Gastrocnemius medialis (tissue), 4 donors: Measurements from ENCODE around the gene AKAP9. TPM values are rescaled to one million over a fixed set of nuclear protein-coding genes. Genes with fewer than 3 reads are reported as not detected.

ENCODE experiments used
- ATAC-seq, 2 donors: fragments of 150-250 bp; one replicate each; pipeline ENCODE4 v1.9.1; 2016
- DNase-seq, 2 donors: peaks; one replicate each; pipeline ENCODE4 v3.0.0-alpha.2; 2019
- H3K27ac ChIP-seq, 4 donors: fragments of 200-600 bp; sonication (generic); 1 replicate in 1 of 4; 2 replicates in 3 of 4; pipeline ENCODE4 v1.5.1; 2016 to 2018; ENCODE audit warnings: mild to moderate bottlenecking in 2 of 4, moderate library complexity in 1 of 4
- H3K27me3 ChIP-seq, 3 donors: fragments of 200-600 bp; sonication (generic) in 2 of 3; 1 replicate in 1 of 3; 2 replicates in 2 of 3; pipeline versions ENCODE4 v1.5.1 to v1.6.0; 2016 to 2019; ENCODE audit warnings: mild to moderate bottlenecking in 1 of 3, moderate library complexity in 1 of 3
- H3K36me3 ChIP-seq, 2 donors: fragments of 200-600 bp; sonication (generic) in 1 of 2; one replicate each; pipeline ENCODE4 v1.5.1; 2017 to 2018
- H3K4me1 ChIP-seq, 2 donors: fragments of 200-600 bp; sonication (generic) in 1 of 2; one replicate each; pipeline ENCODE4 v1.5.1; 2016 to 2017; ENCODE audit warnings: mild to moderate bottlenecking in 2 of 2
- H3K4me3 ChIP-seq, 4 donors: fragments of 200-600 bp; sonication (generic) in 3 of 4; 1 replicate in 1 of 4; 2 replicates in 3 of 4; pipeline ENCODE4 v1.5.1; 2016 to 2019; ENCODE audit warnings: mild to moderate bottlenecking in 2 of 4
- H3K9me3 ChIP-seq, 3 donors: fragments of 200-600 bp; sonication (generic) in 2 of 3; 1 replicate in 1 of 3; 2 replicates in 2 of 3; pipeline ENCODE4 v1.5.1; 2016 to 2019
- CTCF ChIP-seq, 5 experiments: fragments of 450-650 bp in 3 of 5; fragments of 200-600 bp in 2 of 5; sonication (generic) in 2 of 5; IDR thresholded peaks in 4 of 5; conservative IDR thresholded peaks in 1 of 5; 1 replicate in 4 of 5; 2 replicates in 1 of 5; pipeline ENCODE4 v1.5.1; 2016 to 2019; ENCODE audit warnings: antibody characterized with exemption in 5 of 5, mild to moderate bottlenecking in 3 of 5, moderate library complexity in 3 of 5
- POLR2A ChIP-seq, 2 donors: fragments of 450-650 bp; IDR thresholded peaks; one replicate each; pipeline ENCODE4 v1.6.1; 2017; ENCODE audit warnings: antibody characterized with exemption in 2 of 2, mild to moderate bottlenecking in 2 of 2, moderate library complexity in 2 of 2
- in situ Hi-C, 4 donors: fragments of 200-750 bp; cut with MboI; loops; one replicate each; pipeline versions ENCODE4 v1.15.0 to v1.8.0; 2017; ENCODE audit warnings: low sequenced_read_pairs in 4 of 4
- intact Hi-C: fragments of 100-400 bp; cut with DNase I; formaldehyde crosslinking; loops from one replicate; pipeline ENCODE4 v1.15.1; 2023; ENCODE audit warnings: low total_unique reads
- total RNA-seq, 4 donors: library from RNA; depleted of rRNA; stranded (reverse); fragments of >200 nt; gene quantifications; one replicate each; pipeline versions ENCODE4 v1.1.0 to v1.2.3, GENCODE V29; 2016

Gene AKAP9
- total RNA-seq, 4 donors from 2014 or later: 25.4 to 80.0 (median 40.6) TPM

- no peak for ATAC-seq
- Histone ChIP-seq H3K27ac (no peak overlapping the region), H3K4me1 (no peaks in the 10 kb centered on the region), H3K9me3 (no peaks in the 10 kb centered on the region), H3K27me3 (no peaks in the 10 kb centered on the region), H3K36me3 (no peaks in the 10 kb centered on the region), H3K4me3 (no peak overlapping the region)
- in situ Hi-C loops (no loop called here), intact Hi-C loops (no loop called here)
- DNase-seq: no peak
- no peak for TF ChIP-seq CTCF (IDR thresholded peaks at IDR 0.05 in 4 of 5, conservative IDR thresholded peaks at IDR 0.05 in 1 of 5)
- no peak for TF ChIP-seq POLR2A (IDR thresholded peaks at IDR 0.05)
These were observed 45.7 kb upstream of the AKAP9 start for GRCh38 chr7:91894781-91895480.

GRCh38 chr7:91898240-91898992, 42.2 kb upstream of the AKAP9 start:
- intact Hi-C loops (no loop called here), in situ Hi-C loops (no loop called here)
- DNase-seq: no peak
- Histone ChIP-seq H3K27ac (no peak overlapping the region), H3K9me3 (no peaks in the 10 kb centered on the region), H3K4me1 (no peaks in the 10 kb centered on the region), H3K36me3 (no peaks in the 10 kb centered on the region), H3K4me3 (no peak overlapping the region), H3K27me3 (no peaks in the 10 kb centered on the region)
- no peak for ATAC-seq
- TF ChIP-seq POLR2A (IDR thresholded peaks at IDR 0.05): no peak
- TF ChIP-seq CTCF (IDR thresholded peaks at IDR 0.05 in 4 of 5, conservative IDR thresholded peaks at IDR 0.05 in 1 of 5): no peak

- in situ Hi-C loops: no loop called here
- H3K27me3 ChIP-seq: no peaks in the 10 kb centered on the region
These were observed 41.1 kb upstream of the AKAP9 start for GRCh38 chr7:91899563-91899962.

GRCh38 chr7:91910171-91910570, 30.5 kb upstream of the AKAP9 start:
- Histone ChIP-seq H3K4me1 (no peaks in the 10 kb centered on the region), H3K4me3 (no peak overlapping the region), H3K36me3 (no peaks in the 10 kb centered on the region), H3K27me3 (no peaks in the 10 kb centered on the region), H3K9me3 (no peaks in the 10 kb centered on the region), H3K27ac (no peak overlapping the region)
- intact Hi-C loops (no loop called here), in situ Hi-C loops (no loop called here)
- TF ChIP-seq CTCF (IDR thresholded peaks at IDR 0.05 in 4 of 5, conservative IDR thresholded peaks at IDR 0.05 in 1 of 5) (no peak), POLR2A (IDR thresholded peaks at IDR 0.05) (no peak)
- DNase-seq: no peak
- ATAC-seq: no peak

More at GRCh38 chr7:91899563-91899962, 41.1 kb upstream of the AKAP9 start:
- Histone ChIP-seq H3K4me3 (no peak overlapping the region), H3K36me3 (no peaks in the 10 kb centered on the region), H3K4me1 (no peaks in the 10 kb centered on the region), H3K9me3 (no peaks in the 10 kb centered on the region), H3K27ac (no peak overlapping the region)
- no peak for DNase-seq
- TF ChIP-seq CTCF (IDR thresholded peaks at IDR 0.05 in 4 of 5, conservative IDR thresholded peaks at IDR 0.05 in 1 of 5): no peak
- TF ChIP-seq POLR2A (IDR thresholded peaks at IDR 0.05): no peak
- intact Hi-C loops: no loop called here
- no peak for ATAC-seq
